HG02623 (cell line): ENCODE data around the gene DNASE1L3.
"Not testable (repeated sequence)": the region's sequence is repeated elsewhere in the genome, so short reads cannot be mapped to it uniquely, and the experiment has no call there.

Experiments
- ATAC-seq: cut with Tn5 transposase; IDR thresholded peaks from one replicate; pipeline ENCODE4 v1.9.1; 2021; ENCODE audit warnings: moderate library complexity; ENCODE audit not compliant: unreplicated experiment

The DNASE1L3 gene

DNA sequence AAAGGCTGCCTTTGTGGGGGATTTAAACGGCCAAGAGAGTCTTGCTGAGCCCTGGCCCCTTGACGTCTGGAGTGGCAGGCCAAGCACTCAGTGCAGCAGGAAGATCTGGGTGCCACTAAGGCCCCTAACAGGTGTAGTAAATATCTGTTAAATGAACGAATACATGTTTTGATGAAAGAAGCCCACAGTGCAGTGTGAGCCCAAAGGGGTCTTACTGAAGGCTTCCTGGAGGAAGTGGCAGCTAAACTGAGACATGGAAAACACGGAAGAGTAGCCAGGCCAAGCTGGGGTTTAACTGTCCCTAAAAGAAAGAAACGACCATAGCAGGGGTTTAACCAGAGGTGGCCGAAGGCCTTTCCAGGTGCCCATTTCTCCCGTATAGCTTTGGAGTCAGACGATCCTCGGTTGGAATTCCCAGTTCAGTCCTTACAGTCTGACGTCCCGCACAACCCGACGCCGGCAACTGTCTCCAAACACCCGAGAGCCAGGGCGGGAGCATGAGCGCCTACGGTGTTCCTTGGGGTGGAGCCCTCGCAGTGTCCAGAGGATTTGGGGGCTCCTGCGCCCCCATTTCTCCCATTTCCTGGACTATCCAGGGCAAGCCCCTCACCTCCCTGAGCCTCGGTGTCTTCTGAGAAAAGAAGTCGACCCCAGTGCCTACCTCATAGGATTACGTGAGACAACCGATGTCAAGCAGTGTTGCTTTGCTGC lies 25.9 kb upstream of the DNASE1L3 start:
- no peak for ATAC-seq

DNA sequence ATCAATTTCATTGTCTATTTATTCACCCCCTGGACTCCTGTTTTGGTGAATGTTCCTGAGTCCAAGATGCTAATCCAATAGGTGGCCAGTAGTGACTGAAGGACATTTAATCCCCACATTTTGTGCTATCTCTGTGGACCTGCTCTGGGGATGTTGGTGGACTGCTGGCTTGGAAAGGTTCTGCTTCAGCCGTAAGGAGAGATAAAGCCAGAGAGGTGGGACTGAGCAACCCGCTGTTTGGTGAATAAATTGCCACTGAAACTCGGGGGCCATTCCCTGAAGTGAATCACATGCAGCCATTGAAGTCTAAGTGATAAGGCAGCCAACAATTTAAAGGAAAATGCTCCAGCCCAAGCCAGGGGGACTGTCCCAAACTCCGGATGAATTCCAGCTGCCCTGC lies 25.2 kb upstream of the DNASE1L3 start:
- no peak for ATAC-seq

DNA sequence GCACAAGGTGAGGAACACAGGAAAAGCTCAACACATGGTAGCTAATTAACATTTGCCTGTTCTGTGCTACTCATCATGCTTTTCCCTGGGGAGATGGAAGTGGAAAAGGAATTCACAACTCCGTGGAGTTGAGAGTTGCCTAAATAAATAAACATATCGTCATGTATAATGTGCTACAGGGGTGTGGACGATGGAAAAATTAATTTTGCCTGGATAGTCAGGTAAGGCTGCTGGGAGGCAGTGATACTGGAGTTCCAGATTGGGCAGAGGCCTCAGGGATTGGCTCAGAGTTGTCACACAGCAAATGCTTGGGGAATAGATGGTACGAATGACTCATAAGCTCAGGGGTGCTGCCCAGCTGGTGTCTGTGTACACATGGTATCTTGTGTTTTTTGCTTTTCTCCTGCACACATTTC lies 23.8 kb upstream of the DNASE1L3 start:
- ATAC-seq, result no peak

GRCh38 chr3:58231666-58232065 lies 20.9 kb upstream of the DNASE1L3 start:
- no peak for ATAC-seq

GRCh38 chr3:58230876-58231552 lies 20.2 kb upstream of the DNASE1L3 start:
- ATAC-seq, result no peak

GRCh38 chr3:58227933-58228332 lies 17.2 kb upstream of the DNASE1L3 start:
- not testable (repeated sequence) for ATAC-seq

DNA sequence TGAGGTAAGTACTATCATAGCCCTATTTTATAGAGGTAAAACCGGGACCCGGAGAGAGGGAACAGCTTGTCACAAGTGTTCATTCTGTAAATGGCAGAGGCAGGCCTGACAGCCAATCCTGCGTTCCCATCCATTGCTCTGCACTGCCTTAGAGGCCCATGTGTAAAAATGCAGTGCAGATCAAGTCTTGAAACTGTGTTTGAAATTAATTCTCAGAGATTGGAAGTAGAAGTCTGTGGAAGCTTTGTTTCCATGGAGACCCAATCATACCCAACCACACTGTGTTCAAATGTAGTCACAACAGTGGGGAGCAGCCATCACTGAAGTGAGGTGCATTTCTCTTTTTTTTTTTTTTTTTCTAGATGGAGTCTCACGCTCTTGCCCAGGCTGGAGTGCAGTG lies 13.1 kb upstream of the DNASE1L3 start:
- ATAC-seq, result no peak

GRCh38 chr3:58222161-58222724 lies 11.5 kb upstream of the DNASE1L3 start:
- ATAC-seq, result no peak

DNA sequence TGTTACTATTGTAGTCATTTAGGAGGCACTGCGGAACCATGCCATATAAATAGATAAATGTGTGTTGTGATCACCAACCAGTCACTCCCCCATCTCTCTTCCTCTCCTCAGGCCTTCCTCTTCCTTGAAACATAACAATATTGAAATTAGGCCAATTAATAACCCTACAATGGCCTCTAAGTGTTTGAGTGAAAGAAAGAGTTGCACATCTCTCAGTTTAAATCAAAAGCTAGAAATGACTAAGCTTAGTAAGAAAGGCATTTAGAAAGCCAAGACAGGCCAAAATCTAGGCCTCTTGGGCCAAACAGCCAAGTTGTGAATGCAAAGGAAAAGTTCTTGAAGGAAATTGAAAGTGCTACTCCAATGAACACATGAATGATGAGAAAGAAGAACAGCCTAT lies 8.1 kb upstream of the DNASE1L3 start:
- ATAC-seq, result no peak

GRCh38 chr3:58217209-58217811 lies 6.5 kb upstream of the DNASE1L3 start:
- ATAC-seq, result peak; percentile 27

- ATAC-seq, result no peak
Observed at GRCh38 chr3:58216496-58217195, 5.9 kb upstream of the DNASE1L3 start.

GRCh38 chr3:58215317-58216025 lies 4.7 kb upstream of the DNASE1L3 start:
- no peak for ATAC-seq

GRCh38 chr3:58214484-58215316 lies 3.9 kb upstream of the DNASE1L3 start:
- peak; percentile 72 for ATAC-seq

DNA sequence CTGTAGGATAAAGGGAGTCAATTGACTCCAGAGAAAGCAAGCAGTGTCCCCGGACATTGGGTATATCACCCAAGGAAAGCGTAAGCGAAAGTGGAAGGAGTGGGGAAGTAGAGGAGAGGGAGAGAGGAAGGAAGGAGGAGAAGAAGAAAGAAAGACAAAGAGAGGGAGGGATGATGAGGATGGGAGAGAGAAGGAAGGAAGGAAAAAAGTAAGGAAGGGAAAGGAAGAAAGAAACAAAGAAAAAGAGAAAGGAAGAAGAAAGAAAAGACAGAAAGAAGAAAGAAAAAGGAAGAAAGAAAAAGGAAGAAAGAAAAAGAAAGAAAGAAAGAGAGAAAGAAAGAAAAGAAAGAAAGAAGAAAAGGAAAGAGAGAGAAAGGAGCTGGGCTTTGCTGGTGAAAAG lies 839 bp downstream of the DNASE1L3 start:
- ATAC-seq, result no peak

- ATAC-seq, result no peak
Observed at GRCh38 chr3:58207954-58208353, 2.8 kb downstream of the DNASE1L3 start.

GRCh38 chr3:58206406-58207011 lies 4.3 kb downstream of the DNASE1L3 start:
- no peak for ATAC-seq

GRCh38 chr3:58205981-58206380 lies 4.8 kb downstream of the DNASE1L3 start:
- ATAC-seq, result no peak

- no peak for ATAC-seq
Observed at GRCh38 chr3:58204720-58205119, 6.1 kb downstream of the DNASE1L3 start.

DNA sequence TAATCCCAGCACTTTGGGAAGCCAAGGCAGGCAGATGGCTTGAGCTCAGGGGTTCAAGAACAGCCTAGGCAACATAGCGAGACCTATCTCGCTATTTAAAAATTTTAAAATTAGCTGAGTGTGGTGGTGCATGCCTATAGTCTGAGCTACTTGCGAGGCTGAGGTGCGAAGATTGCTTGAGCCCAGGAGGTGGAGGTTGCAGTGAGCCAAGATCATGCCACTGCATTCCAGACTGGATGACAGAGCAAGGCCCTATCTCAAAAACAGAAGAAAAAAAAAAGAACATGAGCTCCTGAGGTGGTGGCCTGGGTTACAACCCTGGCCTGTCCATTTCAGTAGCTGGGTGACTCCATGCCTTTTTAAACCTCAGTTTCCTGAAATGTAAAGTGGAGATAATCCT lies 7.2 kb downstream of the DNASE1L3 start:
- ATAC-seq, result no peak
